CD4-positive, alpha-beta T cell (primary cell): ENCODE measurements around the gene BCL2. TPM values are rescaled to one million over a fixed set of nuclear protein-coding genes. Genes with fewer than 3 reads are reported as not detected.

Experiments
- ATAC-seq: fragments of 200-7000 bp; cut with Tn5 transposase; one replicate; pipeline ENCODE4 v1.10.0; 2022; ENCODE audit warnings: mild to moderate bottlenecking; ENCODE audit not compliant: poor library complexity
- CTCF ChIA-PET: fragments of 350-600 bp; sonication (Branson Sonifier 250); formaldehyde crosslinking; loops from one replicate; lab custom pipeline; 2021; ENCODE audit warnings: antibody characterized with exemption, inconsistent platforms; lab: Charles Lee
- POLR2A ChIA-PET: fragments of 350-600 bp; sonication (Branson Sonifier 250); formaldehyde crosslinking; loops from one replicate; lab custom pipeline; 2021; ENCODE audit warnings: antibody characterized with exemption, inconsistent platforms; lab: Charles Lee
- DNase-seq, 14 experiments: peaks; one replicate each; pipeline ENCODE4 v3.0.0-alpha.2; 2013 to 2020; ENCODE audit warnings: mixed read lengths in 2 of 14
- H3K27ac ChIP-seq, 2 donors: one replicate each; pipeline versions ENCODE4 v1.5.1 to v1.7.0; 2013; ENCODE audit warnings: low read length in 2 of 2, low read depth in 1 of 2, mild to moderate bottlenecking in 1 of 2
- H3K27me3 ChIP-seq, 2 experiments: 1 replicate in 1 of 2; 2 replicates in 1 of 2; pipeline versions ENCODE4 v1.6.1 to v1.7.0; 2013; ENCODE audit warnings: low read length in 2 of 2, control low read depth in 1 of 2, mild to moderate bottlenecking in 1 of 2, moderate library complexity in 1 of 2; ENCODE audit not compliant: insufficient read depth in 2 of 2, control insufficient read depth in 1 of 2
- H3K36me3 ChIP-seq: one replicate; pipeline ENCODE4 v1.6.1; 2013; ENCODE audit warnings: low read length, control low read depth; ENCODE audit not compliant: insufficient read depth
- H3K4me1 ChIP-seq: one replicate; pipeline ENCODE4 v1.6.1; 2013; ENCODE audit warnings: low read length, control low read depth; ENCODE audit not compliant: insufficient read depth
- H3K4me3 ChIP-seq: one replicate; pipeline ENCODE4 v1.5.1; 2013; ENCODE audit warnings: mild to moderate bottlenecking, low read length, moderate library complexity
- H3K9me3 ChIP-seq, 2 experiments: 1 replicate in 1 of 2; 2 replicates in 1 of 2; pipeline versions ENCODE4 v1.6.1 to v1.7.0; 2013; ENCODE audit warnings: low read length in 2 of 2, mild to moderate bottlenecking in 2 of 2, control low read depth in 1 of 2, moderate library complexity in 1 of 2; ENCODE audit not compliant: control insufficient read depth in 1 of 2, insufficient read depth in 1 of 2
- H3K27ac Mint-ChIP-seq: one replicate; pipeline ENCODE4 v1.8.0; 2020; ENCODE audit warnings: mixed read lengths
- H3K27me3 Mint-ChIP-seq: one replicate; pipeline ENCODE4 v1.8.0; 2021; ENCODE audit warnings: mixed read lengths
- H3K36me3 Mint-ChIP-seq: one replicate; pipeline ENCODE4 v1.8.0; 2021; ENCODE audit warnings: low read depth, mixed read lengths
- H3K4me1 Mint-ChIP-seq: one replicate; pipeline ENCODE4 v1.8.0; 2021; ENCODE audit warnings: low read depth, mixed read lengths
- H3K4me3 Mint-ChIP-seq: one replicate; pipeline ENCODE4 v1.8.0; 2020; ENCODE audit warnings: mild to moderate bottlenecking, mixed read lengths
- H3K9me3 Mint-ChIP-seq: one replicate; pipeline ENCODE4 v1.8.0; 2020; ENCODE audit warnings: mixed read lengths
- CTCF ChIP-seq: fragments of 200-600 bp; IDR thresholded peaks from one replicate; pipeline ENCODE4 v1.8.0; 2022; ENCODE audit warnings: antibody characterized with exemption, mild to moderate bottlenecking
- intact Hi-C, 2 experiments: fragments of 100-400 bp; cut with DNase I in 1 of 2; cut with micrococcal nuclease in 1 of 2; formaldehyde crosslinking; loops; one replicate each; pipeline versions ENCODE4 v1.15.1 to v1.9.0; 2023 to 2025; cut with DNase I, micrococcal nuclease
- total RNA-seq, 174 experiments: library from RNA in 2 of 174; stranded (reverse) in 2 of 174; gene quantifications; one replicate each; pipeline ENCODE4 v1.2.3 and lab custom pipeline; 2021 to 2026

The BCL2 gene
- total RNA-seq, 2 experiments from 2014 or later: 40.1 to 40.3 TPM

- no peaks in the 10 kb centered on the region for H3K9me3 Mint-ChIP-seq
- DNase-seq (no peak), ATAC-seq (no peak)
- no peaks in the 10 kb centered on the region for H3K27me3 ChIP-seq
- TF ChIP-seq CTCF: no peak
- H3K36me3 Mint-ChIP-seq: peaks cover 29% of the 10 kb centered on the region
- intact Hi-C loops: loop anchor here in 1 of 2 experiments (5.0 kb wide), 1 partner anchor 83 kb away; the partner anchor contains the start of gene BCL2
- H3K27me3 Mint-ChIP-seq: no peaks in the 10 kb centered on the region
- CTCF ChIA-PET: interaction anchor here (1.1 to 2.9 kb wide), 3 partner anchors 9 to 84 kb away, joined by 5 to 8 read pairs (median 6); no protein-coding TSS in a partner anchor
- H3K4me3 ChIP-seq: no peak overlapping the region
- POLR2A ChIA-PET: interaction anchor here (1.0 to 2.2 kb wide), 2 partner anchors 10 to 65 kb away, joined by 3 to 7 read pairs; no protein-coding TSS in a partner anchor
- peaks cover 0 to 4% of the 10 kb centered on the region in 2 experiments for H3K9me3 ChIP-seq
- H3K27ac Mint-ChIP-seq: peak overlapping the region; percentile 81
- H3K4me1 Mint-ChIP-seq: peaks cover 78% of the 10 kb centered on the region
- peak overlapping the region; percentile 38 to 47 for H3K27ac ChIP-seq
- H3K36me3 ChIP-seq: peaks cover 7% of the 10 kb centered on the region
- H3K4me3 Mint-ChIP-seq: peak overlapping the region; percentile 39
- peaks cover 28% of the 10 kb centered on the region for H3K4me1 ChIP-seq
Observed at GRCh38 chr18:63234432-63234831, 85.1 kb downstream of the BCL2 start.

GRCh38 chr18:63233334-63233733, 86.2 kb downstream of the BCL2 start:
- Mint-ChIP-seq H3K4me3 (peak overlapping the region; percentile 81), H3K36me3 (peaks cover 30% of the 10 kb centered on the region), H3K27me3 (no peaks in the 10 kb centered on the region), H3K4me1 (peaks cover 82% of the 10 kb centered on the region), H3K9me3 (no peaks in the 10 kb centered on the region), H3K27ac (peak overlapping the region; percentile 81)
- no peak for TF ChIP-seq CTCF
- ChIA-PET POLR2A (interaction anchor here (1.0 to 2.2 kb wide), 4 partner anchors 9 to 85 kb away, joined by 3 to 7 read pairs (median 4); no protein-coding TSS in a partner anchor), CTCF (interaction anchor here (2.9 kb wide), 1 partner anchor 85 kb away, joined by 8 read pairs; no protein-coding TSS in a partner anchor)
- intact Hi-C loops: loop anchor here in 1 of 2 experiments (5.0 kb wide), 1 partner anchor 84 kb away; the partner anchor contains the start of gene BCL2
- ATAC-seq (no peak), DNase-seq (no peak)
- no peak overlapping the region for H3K4me3 ChIP-seq
- H3K4me1 ChIP-seq: peaks cover 33% of the 10 kb centered on the region
- H3K27ac ChIP-seq: no peak overlapping the region
- no peaks in the 10 kb centered on the region for H3K27me3 ChIP-seq
- peaks cover 0 to 4% of the 10 kb centered on the region in 2 experiments for H3K9me3 ChIP-seq
- peaks cover 1% of the 10 kb centered on the region for H3K36me3 ChIP-seq

GRCh38 chr18:63232826-63233225, 86.7 kb downstream of the BCL2 start:
- peaks cover 87% of the 10 kb centered on the region for H3K4me1 Mint-ChIP-seq
- ChIA-PET POLR2A (interaction anchor here (0.7 to 2.2 kb wide), 5 partner anchors 8 to 85 kb away, joined by 3 to 7 read pairs (median 4); no protein-coding TSS in a partner anchor), CTCF (no interaction called here)
- H3K4me3 Mint-ChIP-seq: peak overlapping the region; percentile 81
- peak overlapping the region; percentile 81 for H3K27ac Mint-ChIP-seq
- no peak for TF ChIP-seq CTCF
- ATAC-seq (peak; percentile 36), DNase-seq (peak in 1 of 14 experiments; percentile 49)
- H3K36me3 ChIP-seq: no peaks in the 10 kb centered on the region
- no peaks in the 10 kb centered on the region for H3K27me3 Mint-ChIP-seq
- H3K27me3 ChIP-seq: no peaks in the 10 kb centered on the region
- H3K9me3 Mint-ChIP-seq: no peaks in the 10 kb centered on the region
- peaks cover 32% of the 10 kb centered on the region for H3K36me3 Mint-ChIP-seq
- peaks cover 0 to 4% of the 10 kb centered on the region in 2 experiments for H3K9me3 ChIP-seq
- no peak overlapping the region for H3K27ac ChIP-seq
- intact Hi-C loops: loop anchor here in 1 of 2 experiments (5.0 kb wide), 1 partner anchor 84 kb away; the partner anchor contains the start of gene BCL2
- peaks cover 30% of the 10 kb centered on the region for H3K4me1 ChIP-seq
- H3K4me3 ChIP-seq: no peak overlapping the region
